HG02678 (cell line): ENCODE measurements around the gene ZFAND3.

ENCODE experiments used
- ATAC-seq: cut with Tn5 transposase; IDR thresholded peaks from one replicate; pipeline ENCODE4 v1.9.1; 2021; ENCODE audit warnings: mild to moderate bottlenecking, moderate library complexity; ENCODE audit not compliant: unreplicated experiment

The ZFAND3 gene

GRCh38 chr6:38068854-38069590, 249.5 kb downstream of the ZFAND3 start:
- ATAC-seq: no peak

DNA sequence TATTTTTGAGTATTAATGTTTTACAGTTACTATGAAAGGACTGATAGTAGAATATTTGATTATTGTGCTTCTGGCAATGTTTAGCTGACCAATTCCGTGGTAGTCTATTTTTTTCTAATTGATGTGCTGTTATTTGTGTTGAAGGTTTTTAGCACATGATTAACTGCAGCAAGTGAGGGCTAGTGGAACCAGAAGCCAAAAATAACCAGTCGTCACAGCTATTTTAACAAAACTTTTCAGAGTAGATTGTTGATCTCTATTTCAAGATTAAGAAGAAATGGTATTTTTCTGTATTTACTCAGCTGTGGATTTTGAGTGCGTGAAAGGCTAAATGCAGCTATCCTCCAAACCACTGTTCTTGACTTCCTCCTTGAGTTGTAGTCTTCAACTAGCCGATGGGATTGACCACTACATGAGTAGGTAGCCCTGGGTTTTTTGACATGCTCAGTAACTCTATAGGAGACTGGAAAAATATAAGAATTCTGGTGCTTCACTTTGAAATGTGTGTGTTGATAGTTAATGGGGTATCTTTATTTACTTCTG, 258.0 kb downstream of the ZFAND3 start:
- ATAC-seq: no peak

DNA sequence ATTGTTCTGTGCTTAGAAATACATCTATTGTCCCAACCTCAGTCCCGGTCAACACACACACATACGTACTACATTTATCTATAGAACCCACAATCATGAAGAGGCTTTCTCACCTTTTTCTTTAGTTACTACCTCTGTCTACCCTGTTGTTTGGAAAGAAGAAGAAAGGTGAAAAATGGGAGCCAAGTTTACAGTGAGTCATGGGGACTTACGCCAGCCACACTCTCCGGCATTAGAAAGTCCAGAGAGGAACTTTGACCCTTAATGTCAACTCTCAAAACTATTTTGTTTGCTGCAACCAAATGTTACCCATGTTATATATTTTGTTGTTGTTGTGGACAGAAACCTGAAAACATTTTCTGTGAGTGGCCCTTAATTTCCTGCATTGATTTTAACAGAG, 259.1 kb downstream of the ZFAND3 start:
- no peak for ATAC-seq

DNA sequence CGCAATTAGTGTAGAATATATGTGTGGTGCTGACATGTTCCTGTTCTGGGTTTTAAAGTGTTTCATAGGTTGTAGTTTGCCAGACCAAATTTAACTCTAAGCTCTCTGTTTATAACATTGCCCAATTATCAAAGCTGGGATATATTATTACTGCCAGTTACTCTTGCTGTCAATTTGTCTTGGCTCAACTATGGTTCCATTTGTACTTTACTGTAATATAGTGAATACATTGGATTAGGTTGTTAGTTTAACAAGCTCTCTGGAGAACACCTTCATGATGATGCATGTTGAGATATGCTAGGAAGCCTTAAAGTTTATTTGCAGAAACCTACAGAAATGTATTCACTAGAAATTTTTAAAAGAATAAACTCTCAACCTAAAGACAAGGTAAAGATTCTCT, 259.6 kb downstream of the ZFAND3 start:
- ATAC-seq: no peak

- ATAC-seq: no peak
Measured at GRCh38 chr6:38079537-38079936, 260.0 kb downstream of the ZFAND3 start.

- ATAC-seq: no peak
Measured at GRCh38 chr6:38080360-38080759, 260.8 kb downstream of the ZFAND3 start.

- no peak for ATAC-seq
Measured at GRCh38 chr6:38080889-38081288, 261.4 kb downstream of the ZFAND3 start.

- ATAC-seq: no peak
Measured at GRCh38 chr6:38085031-38085430, 265.5 kb downstream of the ZFAND3 start.

- ATAC-seq: no peak
Measured at GRCh38 chr6:38086346-38086745, 266.8 kb downstream of the ZFAND3 start.

GRCh38 chr6:38088010-38088409, 268.5 kb downstream of the ZFAND3 start:
- no peak for ATAC-seq

DNA sequence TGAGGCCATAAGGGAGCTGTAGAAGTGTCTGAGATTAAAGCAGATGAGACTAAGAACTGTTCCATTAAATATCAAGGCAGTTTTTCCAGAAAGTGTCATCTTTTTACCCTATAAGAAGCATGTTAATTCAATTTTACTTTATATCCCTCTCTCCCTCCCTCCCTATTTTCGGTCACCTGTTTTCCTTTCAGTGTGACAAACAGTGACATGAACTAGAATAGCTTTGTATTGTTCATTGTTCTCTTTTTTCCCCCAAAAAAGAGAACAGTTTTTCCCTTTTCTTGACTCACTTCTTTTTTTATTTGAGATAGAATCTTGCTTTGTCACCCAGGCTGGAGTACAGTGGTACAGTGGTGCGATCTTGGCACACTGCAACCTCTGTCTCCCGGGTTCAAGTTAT, 269.3 kb downstream of the ZFAND3 start:
- no peak for ATAC-seq

GRCh38 chr6:38091613-38092012, 272.1 kb downstream of the ZFAND3 start:
- ATAC-seq: no peak

DNA sequence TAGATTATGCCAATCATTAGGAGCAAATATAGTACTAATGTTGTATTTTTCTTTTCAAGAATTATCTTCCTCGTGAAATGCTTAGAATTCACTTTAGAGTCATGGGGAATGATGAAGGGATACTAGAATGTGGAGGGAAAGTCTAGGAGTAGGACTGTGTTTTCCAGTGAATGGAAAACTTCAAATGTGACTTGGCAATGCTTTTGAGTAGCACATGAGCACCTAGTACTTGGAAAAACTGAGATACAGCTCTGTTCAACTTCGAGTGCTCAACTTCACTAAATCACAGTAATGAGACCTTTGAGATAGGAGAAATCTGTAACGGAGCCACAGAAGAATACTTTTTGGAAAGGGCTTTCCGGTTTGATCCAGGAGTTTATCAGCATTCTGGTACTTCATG, 272.9 kb downstream of the ZFAND3 start:
- no peak for ATAC-seq

DNA sequence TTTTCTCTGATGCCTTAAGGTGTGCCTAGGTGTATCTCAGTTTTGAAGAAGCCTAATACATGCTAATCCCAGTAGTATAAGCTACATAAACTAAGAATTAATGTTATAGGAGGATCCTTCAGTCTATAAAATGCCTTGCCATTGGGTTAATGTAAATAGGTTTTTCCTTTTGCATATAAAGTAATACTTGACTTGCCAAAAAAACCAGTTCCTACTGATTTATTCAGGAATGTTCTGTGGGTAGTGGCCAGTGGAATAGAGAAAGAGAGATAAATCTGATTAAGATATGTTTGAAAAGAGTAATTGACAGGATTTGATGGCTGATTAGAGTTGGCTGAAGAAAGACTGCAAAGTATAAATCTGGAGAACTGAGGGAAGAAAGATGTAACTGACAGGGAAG, 273.4 kb downstream of the ZFAND3 start:
- ATAC-seq: no peak

DNA sequence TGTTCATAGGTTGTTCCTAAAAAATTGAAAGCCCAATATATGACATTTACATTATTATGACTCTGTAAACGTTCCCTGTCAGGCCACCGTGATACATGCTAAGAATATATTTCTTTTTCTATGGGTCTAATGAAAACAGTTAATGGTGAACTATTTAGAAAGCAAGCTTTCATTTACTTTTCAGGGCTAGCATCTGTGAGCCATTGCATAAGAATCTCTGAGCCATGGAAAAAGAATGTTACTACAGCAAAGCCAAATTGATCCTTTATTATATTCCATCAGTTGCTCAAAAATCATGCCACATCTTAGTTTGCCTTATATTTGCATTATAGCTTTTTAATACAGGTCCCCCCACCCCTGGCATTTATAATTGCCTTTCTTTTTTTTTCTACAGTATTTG, 275.5 kb downstream of the ZFAND3 start:
- ATAC-seq: no peak

- peak; percentile 59 for ATAC-seq
Measured at GRCh38 chr6:38099221-38099620, 279.7 kb downstream of the ZFAND3 start.

GRCh38 chr6:38100380-38100779, 280.9 kb downstream of the ZFAND3 start:
- no peak for ATAC-seq

GRCh38 chr6:38103921-38104320, 284.4 kb downstream of the ZFAND3 start:
- ATAC-seq: no peak

DNA sequence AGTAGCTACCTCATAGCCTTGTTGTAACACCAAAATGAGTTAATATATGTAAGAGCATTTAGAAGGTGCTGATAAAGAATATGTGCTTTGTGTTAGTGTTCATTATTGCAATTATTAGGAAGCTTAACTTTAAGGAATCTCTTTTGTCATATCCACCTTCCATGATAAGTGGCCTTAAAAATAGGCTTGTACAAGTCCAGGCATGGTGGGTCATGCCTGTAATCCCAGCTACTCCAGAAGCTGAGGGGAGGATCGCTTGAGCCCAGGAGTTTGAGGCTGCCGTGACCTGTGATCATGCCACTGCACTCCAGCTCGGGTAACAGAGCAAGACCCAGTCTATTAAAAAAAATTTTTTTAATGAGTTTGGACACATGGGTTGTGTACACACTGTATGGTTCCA, 285.5 kb downstream of the ZFAND3 start:
- no peak for ATAC-seq

DNA sequence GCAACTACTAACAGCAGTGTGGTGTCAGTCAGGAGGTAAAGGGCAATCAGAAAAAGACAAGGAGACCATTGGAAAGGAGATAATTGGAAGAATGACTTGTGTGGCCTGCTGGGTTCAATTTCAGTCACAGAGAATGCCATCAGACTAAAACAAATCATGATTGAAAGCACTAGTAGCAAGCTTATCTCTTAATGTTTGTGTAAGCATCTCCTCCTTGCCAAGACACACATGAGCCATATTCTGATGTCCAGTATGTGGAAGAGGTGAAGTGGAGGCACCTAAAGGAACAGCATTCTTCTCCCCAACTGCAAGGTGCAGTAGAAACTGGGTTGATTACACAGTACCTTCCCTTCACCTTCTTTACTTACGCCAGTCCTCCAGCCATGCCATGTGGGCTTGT, 287.5 kb downstream of the ZFAND3 start:
- ATAC-seq: no peak

GRCh38 chr6:38110481-38110971, 291.0 kb downstream of the ZFAND3 start:
- ATAC-seq: no peak

DNA sequence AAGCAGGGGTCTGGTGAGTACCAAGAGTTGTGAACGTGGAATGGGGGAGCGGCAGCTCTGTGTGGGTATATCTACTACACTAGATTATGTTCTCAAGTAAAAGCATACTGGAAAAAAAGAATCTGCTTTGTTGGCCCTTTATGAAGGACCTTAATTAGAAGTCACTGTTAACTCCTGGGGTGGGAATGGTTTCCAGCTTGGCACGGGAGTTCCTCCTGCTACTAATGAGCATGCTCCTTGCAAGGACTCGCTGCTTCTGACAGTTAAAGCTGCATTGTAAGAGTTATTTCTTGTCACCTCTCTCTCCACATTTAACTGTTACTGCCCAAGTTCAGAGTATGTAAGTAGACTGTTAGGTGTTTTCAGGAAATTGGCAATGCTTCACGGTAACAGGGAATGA, 292.7 kb downstream of the ZFAND3 start:
- no peak for ATAC-seq
